Measurements from ENCODE around the gene CELF2. TPM values are rescaled to one million over a fixed set of nuclear protein-coding genes. Genes with fewer than 3 reads are reported as not detected.

CELF2 gene
- total RNA-seq, 3 donors from 2014 or later, result 40.0 to 178 (median 45.6) TPM

DNA sequence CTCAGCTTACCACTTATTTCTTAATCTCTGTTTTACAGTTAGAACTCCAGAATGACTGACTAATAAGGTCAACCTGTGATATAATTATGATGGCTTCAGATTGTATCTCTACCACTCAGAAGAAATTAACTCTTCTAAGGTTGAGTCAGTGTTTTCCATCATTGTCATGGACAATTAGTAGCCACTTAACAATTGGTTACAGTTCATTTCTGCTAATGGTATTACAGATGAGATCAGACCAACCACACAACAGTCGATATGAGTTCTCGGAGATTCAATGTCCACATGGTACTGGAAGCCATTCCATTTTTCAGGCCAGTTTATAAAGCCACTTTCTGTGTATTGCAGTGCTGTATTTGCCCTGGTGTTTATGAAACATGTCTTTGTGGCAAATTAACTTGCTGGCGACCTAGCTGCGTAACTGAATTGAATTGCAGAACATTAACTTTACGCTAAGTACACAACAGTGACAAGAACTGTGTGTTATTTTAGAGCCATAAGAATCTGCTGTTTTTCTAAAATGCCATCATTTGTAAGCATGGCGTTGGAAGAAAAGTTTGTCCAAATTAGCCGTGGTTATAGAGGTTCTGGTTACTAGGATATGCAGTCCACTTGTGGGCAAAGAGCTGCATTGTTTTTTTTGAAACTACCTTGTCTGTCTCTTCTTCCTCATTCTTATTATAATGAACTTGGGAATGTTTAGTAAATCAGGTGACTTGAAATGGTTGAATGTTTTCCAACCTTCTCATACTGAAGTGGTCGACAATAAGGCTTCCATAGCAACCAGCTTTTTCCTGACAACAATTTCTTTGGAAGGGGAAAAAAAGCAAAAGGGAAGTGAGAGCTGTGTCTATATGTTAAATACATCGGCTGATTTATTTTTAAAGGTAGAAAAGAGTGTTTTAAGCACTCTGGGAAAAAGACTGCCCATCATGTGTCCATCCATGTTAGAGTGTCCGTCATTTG lies 76.4 kb downstream of the CELF2 start:
- TF ChIP-seq POLR2A (IDR thresholded peaks at IDR 0.05), result no peak
- no peak for TF ChIP-seq POLR2AphosphoS5 (IDR thresholded peaks at IDR 0.05)
- TF ChIP-seq, protein P1, sequence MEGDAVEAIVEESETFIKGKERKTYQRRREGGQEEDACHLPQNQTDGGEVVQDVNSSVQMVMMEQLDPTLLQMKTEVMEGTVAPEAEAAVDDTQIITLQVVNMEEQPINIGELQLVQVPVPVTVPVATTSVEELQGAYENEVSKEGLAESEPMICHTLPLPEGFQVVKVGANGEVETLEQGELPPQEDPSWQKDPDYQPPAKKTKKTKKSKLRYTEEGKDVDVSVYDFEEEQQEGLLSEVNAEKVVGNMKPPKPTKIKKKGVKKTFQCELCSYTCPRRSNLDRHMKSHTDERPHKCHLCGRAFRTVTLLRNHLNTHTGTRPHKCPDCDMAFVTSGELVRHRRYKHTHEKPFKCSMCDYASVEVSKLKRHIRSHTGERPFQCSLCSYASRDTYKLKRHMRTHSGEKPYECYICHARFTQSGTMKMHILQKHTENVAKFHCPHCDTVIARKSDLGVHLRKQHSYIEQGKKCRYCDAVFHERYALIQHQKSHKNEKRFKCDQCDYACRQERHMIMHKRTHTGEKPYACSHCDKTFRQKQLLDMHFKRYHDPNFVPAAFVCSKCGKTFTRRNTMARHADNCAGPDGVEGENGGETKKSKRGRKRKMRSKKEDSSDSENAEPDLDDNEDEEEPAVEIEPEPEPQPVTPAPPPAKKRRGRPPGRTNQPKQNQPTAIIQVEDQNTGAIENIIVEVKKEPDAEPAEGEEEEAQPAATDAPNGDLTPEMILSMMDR (IDR thresholded peaks at IDR 0.05), result no peak
- no peak for DNase-seq (ENCODE audit: low spot score in 2 of 2)
- Histone ChIP-seq H3K4me3 (no peak overlapping the region), H3K4me1 (no peaks in the 10 kb centered on the region), H3K9me3 (no peaks in the 10 kb centered on the region), H3K27me3 (no peaks in the 10 kb centered on the region), H3K27ac (no peak overlapping the region), H3K36me3 (no peaks in the 10 kb centered on the region)
- intact Hi-C loops (cut with DNase I; ENCODE audit: low total_unique reads), result no loop called here

DNA sequence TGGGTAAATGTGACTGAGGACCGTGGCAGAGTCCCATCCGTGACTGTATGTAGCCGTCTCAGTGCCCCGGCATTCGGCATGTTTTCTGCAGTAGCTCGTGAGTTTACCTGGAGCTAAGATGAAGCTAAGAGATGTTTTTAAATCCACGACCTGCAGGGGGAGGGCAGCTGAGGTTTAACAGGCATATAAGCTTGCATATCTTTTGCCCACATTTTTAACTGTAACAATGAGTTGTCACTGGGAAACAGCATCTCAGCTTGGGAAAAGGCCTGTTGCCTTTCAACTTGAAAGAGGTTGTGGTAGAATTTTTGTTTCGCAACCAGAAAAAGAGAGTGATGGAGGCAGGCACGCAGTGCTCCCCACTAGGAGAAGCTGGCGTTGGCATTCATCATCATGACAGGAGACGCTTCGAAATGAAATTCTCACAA lies 77.7 kb downstream of the CELF2 start:
- no peaks in the 10 kb centered on the region for H3K27me3 ChIP-seq
- TF ChIP-seq POLR2A (IDR thresholded peaks at IDR 0.05), result no peak
- TF ChIP-seq, protein P1 (IDR thresholded peaks at IDR 0.05), result no peak
- no peak for DNase-seq (ENCODE audit: low spot score in 2 of 2)
- no peak overlapping the region for H3K27ac ChIP-seq
- no peaks in the 10 kb centered on the region for H3K4me1 ChIP-seq
- intact Hi-C loops (cut with DNase I; ENCODE audit: low total_unique reads), result no loop called here
- no peaks in the 10 kb centered on the region for H3K36me3 ChIP-seq
- no peaks in the 10 kb centered on the region for H3K9me3 ChIP-seq
- no peak overlapping the region for H3K4me3 ChIP-seq

DNA sequence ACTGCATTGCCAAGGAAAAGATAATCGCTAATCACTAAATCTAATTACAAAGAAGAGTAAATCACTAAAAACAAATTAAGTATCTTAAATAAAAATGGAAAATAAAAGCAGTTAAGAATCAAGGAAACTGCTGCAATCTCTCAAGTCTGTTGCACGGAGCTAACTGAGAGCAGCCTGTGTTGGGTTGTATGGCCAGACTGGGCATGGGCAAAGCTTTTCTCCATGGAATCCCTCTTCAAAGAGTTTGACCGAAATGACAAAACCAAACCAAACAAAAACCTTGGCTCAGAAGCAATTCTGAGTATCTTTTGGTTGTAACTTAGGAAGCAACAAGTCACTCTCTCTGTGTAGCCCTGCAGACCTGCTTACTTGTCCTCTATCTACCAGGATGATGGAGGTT lies 78.8 kb downstream of the CELF2 start:
- Histone ChIP-seq H3K27me3 (no peaks in the 10 kb centered on the region), H3K36me3 (no peaks in the 10 kb centered on the region), H3K9me3 (no peaks in the 10 kb centered on the region), H3K4me3 (no peak overlapping the region), H3K27ac (no peak overlapping the region), H3K4me1 (no peaks in the 10 kb centered on the region)
- intact Hi-C loops (cut with DNase I; ENCODE audit: low total_unique reads), result no loop called here
- no peak for TF ChIP-seq POLR2A (IDR thresholded peaks at IDR 0.05)
- TF ChIP-seq POLR2AphosphoS5 (IDR thresholded peaks at IDR 0.05), result no peak
- TF ChIP-seq, protein P1 (IDR thresholded peaks at IDR 0.05), result no peak
- DNase-seq (ENCODE audit: low spot score in 2 of 2), result no peak

DNA sequence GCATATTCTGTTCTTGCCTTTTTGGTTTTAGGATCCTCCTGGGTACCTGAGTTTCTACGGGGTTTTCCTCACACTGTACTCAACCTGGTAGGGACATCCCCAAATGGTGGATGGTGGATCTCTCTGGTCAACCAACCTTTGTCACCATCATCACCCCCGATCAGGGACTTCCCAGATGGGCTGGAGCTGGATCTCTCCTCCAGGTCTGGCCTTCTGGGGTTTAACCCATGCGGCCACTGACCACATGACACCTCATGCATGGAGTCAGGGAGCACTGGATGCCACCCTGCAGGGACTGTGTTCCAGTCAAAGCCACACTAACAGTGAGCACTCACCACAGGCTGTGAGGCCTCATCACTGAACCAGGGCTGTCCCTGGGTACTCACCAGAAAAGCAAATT lies 80.0 kb downstream of the CELF2 start:
- no peaks in the 10 kb centered on the region for H3K27me3 ChIP-seq
- no peak overlapping the region for H3K4me3 ChIP-seq
- no peak for DNase-seq (ENCODE audit: low spot score in 2 of 2)
- no peaks in the 10 kb centered on the region for H3K36me3 ChIP-seq
- intact Hi-C loops (cut with DNase I; ENCODE audit: low total_unique reads), result no loop called here
- no peak overlapping the region for H3K27ac ChIP-seq
- H3K4me1 ChIP-seq, result no peaks in the 10 kb centered on the region
- H3K9me3 ChIP-seq, result no peaks in the 10 kb centered on the region
- TF ChIP-seq POLR2AphosphoS5 (IDR thresholded peaks at IDR 0.05), result no peak
- TF ChIP-seq POLR2A (IDR thresholded peaks at IDR 0.05), result no peak
- TF ChIP-seq, protein P1 (IDR thresholded peaks at IDR 0.05), result no peak

DNA sequence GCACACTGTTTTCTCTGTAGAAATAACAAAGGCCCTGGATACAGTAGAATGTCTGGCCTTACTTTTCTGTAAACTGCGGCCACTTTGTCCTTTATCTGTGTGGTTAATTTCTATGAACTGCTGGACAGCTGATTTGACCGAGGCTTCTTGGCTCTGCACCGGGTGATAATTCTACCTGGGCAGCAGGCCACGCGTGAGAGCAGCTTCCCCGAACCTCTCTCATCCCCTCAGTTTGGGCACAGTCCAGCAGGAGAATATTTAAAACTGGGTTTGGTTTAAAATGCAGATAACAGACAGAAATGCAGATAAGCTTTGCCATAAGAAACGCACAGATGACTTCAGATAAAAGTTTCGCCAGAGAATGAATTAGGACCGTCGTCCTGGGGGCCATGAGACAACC lies 81.0 kb downstream of the CELF2 start:
- Histone ChIP-seq H3K4me3 (no peak overlapping the region), H3K9me3 (no peaks in the 10 kb centered on the region), H3K27me3 (no peaks in the 10 kb centered on the region), H3K4me1 (no peaks in the 10 kb centered on the region), H3K27ac (no peak overlapping the region), H3K36me3 (no peaks in the 10 kb centered on the region)
- DNase-seq (ENCODE audit: low spot score in 2 of 2), result no peak
- intact Hi-C loops (cut with DNase I; ENCODE audit: low total_unique reads), result no loop called here
- TF ChIP-seq POLR2AphosphoS5 (IDR thresholded peaks at IDR 0.05) (no peak), POLR2A (IDR thresholded peaks at IDR 0.05) (no peak)
- TF ChIP-seq, protein P1 (IDR thresholded peaks at IDR 0.05), result no peak
